ENCODE results near the gene MVB12B.

The MVB12B gene

DNA sequence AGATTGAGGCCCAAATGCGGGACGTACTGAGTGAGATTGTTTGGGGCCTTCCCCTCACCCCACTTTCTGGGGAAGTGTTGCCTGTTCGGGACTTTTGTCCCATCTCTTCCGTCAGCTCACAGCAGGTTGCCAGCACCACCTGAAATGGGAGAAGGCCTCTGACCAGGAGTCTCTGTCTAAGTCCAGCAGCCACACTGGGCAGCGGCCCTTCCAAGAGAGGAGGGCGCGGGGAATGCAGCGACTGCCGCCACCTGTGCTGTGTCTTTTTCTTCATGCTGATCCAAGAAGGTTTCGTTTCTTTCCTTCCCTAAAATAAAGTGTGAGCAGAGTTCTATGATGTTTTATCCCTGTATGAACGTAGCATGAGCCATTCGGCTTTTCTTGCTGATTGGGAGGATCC lies 152.9 kb downstream of the MVB12B start:
- TF ChIP-seq, protein P1, sequence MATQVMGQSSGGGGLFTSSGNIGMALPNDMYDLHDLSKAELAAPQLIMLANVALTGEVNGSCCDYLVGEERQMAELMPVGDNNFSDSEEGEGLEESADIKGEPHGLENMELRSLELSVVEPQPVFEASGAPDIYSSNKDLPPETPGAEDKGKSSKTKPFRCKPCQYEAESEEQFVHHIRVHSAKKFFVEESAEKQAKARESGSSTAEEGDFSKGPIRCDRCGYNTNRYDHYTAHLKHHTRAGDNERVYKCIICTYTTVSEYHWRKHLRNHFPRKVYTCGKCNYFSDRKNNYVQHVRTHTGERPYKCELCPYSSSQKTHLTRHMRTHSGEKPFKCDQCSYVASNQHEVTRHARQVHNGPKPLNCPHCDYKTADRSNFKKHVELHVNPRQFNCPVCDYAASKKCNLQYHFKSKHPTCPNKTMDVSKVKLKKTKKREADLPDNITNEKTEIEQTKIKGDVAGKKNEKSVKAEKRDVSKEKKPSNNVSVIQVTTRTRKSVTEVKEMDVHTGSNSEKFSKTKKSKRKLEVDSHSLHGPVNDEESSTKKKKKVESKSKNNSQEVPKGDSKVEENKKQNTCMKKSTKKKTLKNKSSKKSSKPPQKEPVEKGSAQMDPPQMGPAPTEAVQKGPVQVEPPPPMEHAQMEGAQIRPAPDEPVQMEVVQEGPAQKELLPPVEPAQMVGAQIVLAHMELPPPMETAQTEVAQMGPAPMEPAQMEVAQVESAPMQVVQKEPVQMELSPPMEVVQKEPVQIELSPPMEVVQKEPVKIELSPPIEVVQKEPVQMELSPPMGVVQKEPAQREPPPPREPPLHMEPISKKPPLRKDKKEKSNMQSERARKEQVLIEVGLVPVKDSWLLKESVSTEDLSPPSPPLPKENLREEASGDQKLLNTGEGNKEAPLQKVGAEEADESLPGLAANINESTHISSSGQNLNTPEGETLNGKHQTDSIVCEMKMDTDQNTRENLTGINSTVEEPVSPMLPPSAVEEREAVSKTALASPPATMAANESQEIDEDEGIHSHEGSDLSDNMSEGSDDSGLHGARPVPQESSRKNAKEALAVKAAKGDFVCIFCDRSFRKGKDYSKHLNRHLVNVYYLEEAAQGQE (IDR thresholded peaks at IDR 0.05; ENCODE audit: insufficient replicate concordance, low read depth), result no peak
- TF ChIP-seq GABPA (IDR thresholded peaks at IDR 0.05; ENCODE audit: low read depth) (no peak), POLR2AphosphoS5 (IDR thresholded peaks at IDR 0.05; ENCODE audit: low read depth) (no peak), SPI1 (IDR thresholded peaks at IDR 0.05; ENCODE audit: borderline replicate concordance, low read depth) (no peak)
- TF ChIP-seq, protein P2, sequence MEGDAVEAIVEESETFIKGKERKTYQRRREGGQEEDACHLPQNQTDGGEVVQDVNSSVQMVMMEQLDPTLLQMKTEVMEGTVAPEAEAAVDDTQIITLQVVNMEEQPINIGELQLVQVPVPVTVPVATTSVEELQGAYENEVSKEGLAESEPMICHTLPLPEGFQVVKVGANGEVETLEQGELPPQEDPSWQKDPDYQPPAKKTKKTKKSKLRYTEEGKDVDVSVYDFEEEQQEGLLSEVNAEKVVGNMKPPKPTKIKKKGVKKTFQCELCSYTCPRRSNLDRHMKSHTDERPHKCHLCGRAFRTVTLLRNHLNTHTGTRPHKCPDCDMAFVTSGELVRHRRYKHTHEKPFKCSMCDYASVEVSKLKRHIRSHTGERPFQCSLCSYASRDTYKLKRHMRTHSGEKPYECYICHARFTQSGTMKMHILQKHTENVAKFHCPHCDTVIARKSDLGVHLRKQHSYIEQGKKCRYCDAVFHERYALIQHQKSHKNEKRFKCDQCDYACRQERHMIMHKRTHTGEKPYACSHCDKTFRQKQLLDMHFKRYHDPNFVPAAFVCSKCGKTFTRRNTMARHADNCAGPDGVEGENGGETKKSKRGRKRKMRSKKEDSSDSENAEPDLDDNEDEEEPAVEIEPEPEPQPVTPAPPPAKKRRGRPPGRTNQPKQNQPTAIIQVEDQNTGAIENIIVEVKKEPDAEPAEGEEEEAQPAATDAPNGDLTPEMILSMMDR (IDR thresholded peaks at IDR 0.05; ENCODE audit: insufficient read depth, low read length), result no peak

DNA sequence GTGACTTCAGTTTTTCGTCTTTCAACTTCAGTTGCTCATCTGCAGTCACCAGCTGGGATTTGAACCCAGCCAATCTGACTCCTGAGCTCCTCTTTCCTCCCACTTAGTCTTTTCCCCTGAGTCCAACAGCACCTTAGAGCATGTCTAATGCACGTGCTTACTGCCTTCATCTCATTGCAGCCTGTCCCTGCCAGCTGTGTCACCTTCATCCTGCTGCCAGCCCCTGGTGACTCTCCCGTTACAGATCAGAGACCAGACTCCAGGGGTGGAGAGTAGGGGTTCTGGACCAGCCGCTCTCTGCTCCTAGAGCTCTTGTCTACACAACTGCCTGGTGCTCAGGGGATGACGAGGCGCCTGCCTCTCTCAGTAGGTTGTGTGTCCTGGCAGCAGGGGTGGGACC lies 154.2 kb downstream of the MVB12B start:
- no peak for TF ChIP-seq SPI1 (IDR thresholded peaks at IDR 0.05; ENCODE audit: borderline replicate concordance, low read depth)
- TF ChIP-seq, protein P1 (IDR thresholded peaks at IDR 0.05; ENCODE audit: insufficient replicate concordance, low read depth), result no peak
- no peak for TF ChIP-seq POLR2AphosphoS5 (IDR thresholded peaks at IDR 0.05; ENCODE audit: low read depth)
- TF ChIP-seq GABPA (IDR thresholded peaks at IDR 0.05; ENCODE audit: low read depth), result no peak
- TF ChIP-seq, protein P2 (IDR thresholded peaks at IDR 0.05; ENCODE audit: insufficient read depth, low read length), result no peak
- no peak for DNase-seq (ENCODE audit: low read depth in 1 of 2, low spot score in 1 of 2)
- no peak overlapping the region for H3K27ac ChIP-seq (replicated peaks)
- H3K27me3 ChIP-seq (ENCODE audit: insufficient read depth, poor library complexity, severe bottlenecking), result no peaks in the 10 kb centered on the region
- H3K4me3 ChIP-seq (replicated peaks; ENCODE audit: insufficient read depth, low read length), result no peak overlapping the region

More for the DNA sequence above, 152.9 kb downstream of the MVB12B start:
- no peak for DNase-seq (ENCODE audit: low read depth in 1 of 2, low spot score in 1 of 2)
- H3K4me3 ChIP-seq (replicated peaks; ENCODE audit: insufficient read depth, low read length), result no peak overlapping the region
- H3K27ac ChIP-seq (replicated peaks), result no peak overlapping the region
- no peaks in the 10 kb centered on the region for H3K27me3 ChIP-seq (ENCODE audit: insufficient read depth, poor library complexity, severe bottlenecking)

DNA sequence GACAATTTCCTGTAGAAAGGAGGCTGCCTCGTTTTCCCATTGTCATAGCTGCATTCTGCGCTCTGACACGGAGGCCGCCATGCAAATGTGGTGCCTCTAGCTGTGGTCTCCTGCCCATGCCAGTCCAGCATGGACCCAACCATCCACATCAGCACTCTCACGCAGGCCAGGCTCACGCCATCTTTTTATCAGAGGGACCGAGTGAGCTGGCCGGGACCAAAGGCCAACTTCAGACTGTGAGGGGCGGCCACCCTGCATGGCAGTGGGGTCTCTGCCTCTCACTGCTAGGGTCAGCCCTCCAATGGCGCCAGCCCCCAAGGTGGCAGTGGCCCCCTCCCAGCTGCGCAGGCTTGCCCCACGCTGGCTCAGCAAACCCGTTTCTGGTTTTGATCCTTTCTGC lies 155.2 kb downstream of the MVB12B start:
- no peak for DNase-seq (ENCODE audit: low read depth in 1 of 2, low spot score in 1 of 2)
- no peaks in the 10 kb centered on the region for H3K27me3 ChIP-seq (ENCODE audit: insufficient read depth, poor library complexity, severe bottlenecking)
- TF ChIP-seq, protein P2 (IDR thresholded peaks at IDR 0.05; ENCODE audit: insufficient read depth, low read length), result no peak
- TF ChIP-seq GABPA (IDR thresholded peaks at IDR 0.05; ENCODE audit: low read depth), result no peak
- TF ChIP-seq, protein P1 (IDR thresholded peaks at IDR 0.05; ENCODE audit: insufficient replicate concordance, low read depth), result no peak
- no peak for TF ChIP-seq SPI1 (IDR thresholded peaks at IDR 0.05; ENCODE audit: borderline replicate concordance, low read depth)
- no peak for TF ChIP-seq POLR2AphosphoS5 (IDR thresholded peaks at IDR 0.05; ENCODE audit: low read depth)

More for the DNA sequence above, 155.2 kb downstream of the MVB12B start:
- Histone ChIP-seq H3K4me3 (replicated peaks; ENCODE audit: insufficient read depth, low read length) (no peak overlapping the region), H3K27ac (replicated peaks) (no peak overlapping the region)
